K562 (cell line): ENCODE results near the gene CYSRT1. TPM values are rescaled to one million over a fixed set of nuclear protein-coding genes. Genes with fewer than 3 reads are reported as not detected.

Source experiments
- AFF1 ChIP-seq, 2 experiments: fragments of 450-650 bp; IDR thresholded peaks; 2 replicates each; pipeline ENCODE4 v1.6.1; 2018; ENCODE audit warnings: mild to moderate bottlenecking in 2 of 2, low read depth in 1 of 2; ENCODE audit not compliant: partially characterized antibody in 2 of 2
- CTCFL ChIP-seq: IDR thresholded peaks from 2 replicates; pipeline ENCODE4 v1.6.1; 2011; ENCODE audit warnings: borderline replicate concordance, low read depth, mild to moderate bottlenecking, moderate library complexity, low read length; ENCODE audit not compliant: insufficient read depth, poor library complexity, severe bottlenecking
- ETS1 ChIP-seq: conservative IDR thresholded peaks from 2 replicates; pipeline ENCODE4 v1.6.1; 2011; ENCODE audit warnings: low read depth, mild to moderate bottlenecking, low read length; ENCODE audit not compliant: control insufficient read depth
- HSF4 ChIP-seq: fragments of 250-450 bp; sonication (Bioruptor Pico); IDR thresholded peaks from 2 replicates; pipeline ENCODE4 v2.1.2; 2022; ENCODE audit warnings: mild to moderate bottlenecking, moderate library complexity, borderline replicate concordance
- MAFG ChIP-seq: fragments of 450-650 bp; conservative IDR thresholded peaks from 2 replicates; pipeline ENCODE4 v1.6.1; 2016; ENCODE audit warnings: missing genetic modification characterization, missing compliant biosample characterization
- MECOM ChIP-seq: fragments of 250-450 bp; sonication (Bioruptor Pico); IDR thresholded peaks from 2 replicates; pipeline ENCODE4 v1.8.0; 2022; ENCODE audit warnings: inconsistent platforms
- NFIC ChIP-seq: fragments of 450-650 bp; IDR thresholded peaks from 2 replicates; pipeline ENCODE4 v1.6.1; 2017; ENCODE audit warnings: mild to moderate bottlenecking, inconsistent platforms
- NUFIP1 ChIP-seq: fragments of 450-650 bp; IDR thresholded peaks from 2 replicates; pipeline ENCODE4 v1.6.1; 2018; ENCODE audit not compliant: partially characterized antibody
- PTBP1 ChIP-seq: fragments of 200-400 bp; formaldehyde crosslinking; IDR thresholded peaks from 2 replicates; pipeline ENCODE4 v1.6.1; 2017; ENCODE audit warnings: low read depth, low read length
- RFX7 ChIP-seq: fragments of 250-450 bp; sonication (Bioruptor Pico); IDR thresholded peaks from 2 replicates; pipeline ENCODE4 v1.5.1; 2021; ENCODE audit warnings: mild to moderate bottlenecking
- SNRNP70 ChIP-seq: fragments of 200-400 bp; formaldehyde crosslinking; optimal IDR thresholded peaks from 2 replicates; pipeline ENCODE3; 2017; ENCODE audit warnings: low read depth, low read length
- TGIF2 ChIP-seq: sonication (generic); formaldehyde crosslinking; IDR thresholded peaks from 2 replicates; pipeline ENCODE4 v1.8.1; 2022; ENCODE audit warnings: mild to moderate bottlenecking, missing genetic modification reagents, moderate library complexity
- THRAP3 ChIP-seq: fragments of 450-650 bp; IDR thresholded peaks from 2 replicates; pipeline ENCODE4 v1.6.1; 2016; ENCODE audit warnings: mild to moderate bottlenecking, inconsistent platforms, borderline replicate concordance
- ZBTB17 ChIP-seq: fragments of 450-650 bp; formaldehyde crosslinking; IDR thresholded peaks from 2 replicates; pipeline ENCODE4 v1.4.0; 2020; ENCODE audit warnings: mild to moderate bottlenecking
- ZFP30 ChIP-seq: fragments of 250-450 bp; sonication (Bioruptor Pico); IDR thresholded peaks from 2 replicates; pipeline ENCODE4 v1.8.0; 2022; ENCODE audit warnings: moderate library complexity, mild to moderate bottlenecking, inconsistent platforms, borderline replicate concordance
- ZNF277 ChIP-seq: fragments of 250-450 bp; sonication (Bioruptor Pico); IDR thresholded peaks from 2 replicates; pipeline ENCODE4 v1.8.0; 2022; ENCODE audit warnings: inconsistent platforms, mild to moderate bottlenecking, moderate library complexity, borderline replicate concordance
- ZNF551 ChIP-seq: fragments of 250-450 bp; sonication (Bioruptor Pico); IDR thresholded peaks from 2 replicates; pipeline ENCODE4 v1.5.0; 2021; ENCODE audit warnings: mild to moderate bottlenecking, moderate library complexity
- ZNF561 ChIP-seq: fragments of 450-650 bp; formaldehyde crosslinking; conservative IDR thresholded peaks from 2 replicates; pipeline ENCODE4 v1.4.0; 2020; ENCODE audit warnings: mild to moderate bottlenecking, moderate library complexity
- polyA plus RNA-seq, 8 experiments: library from polyadenylated mRNA; depleted of rRNA in 4 of 8; stranded (reverse) in 5 of 8; unstranded in 3 of 8; fragments of >200 nt; fragmentation: Nextera tagmentation in 2 of 8; fragmentation: Illumina TruSeq in 1 of 8; extraction: Ambion mirVana in 2 of 8; extraction: Trizol in 1 of 8; gene quantifications; 2 replicates each; pipeline versions ENCODE4 v1.2.1 to v1.2.3, GENCODE V29; 2011 to 2014; ENCODE audit warnings: inconsistent platforms in 1 of 8, missing spikeins in 1 of 8
- total RNA-seq, 7 experiments: library from RNA; depleted of rRNA in 6 of 7; stranded (reverse); fragments of >200 nt in 6 of 7; fragmentation: Illumina TruSeq in 2 of 7; extraction: Trizol in 2 of 7; gene quantifications; 2 replicates each; pipeline versions ENCODE4 v1.2.1 to v1.2.3, GENCODE V29; 2011 to 2021; ENCODE audit warnings: low replicate concordance in 1 of 7

Gene CYSRT1
- total and polyA plus RNA-seq, 9 of the 15 experiments (the other 6 are each of a cell fraction or from before 2014, with no cell fraction given), result 0.04 to 1.4 (median 0.42) TPM; not detected in 3

- TF ChIP-seq NFIC (no peak), NUFIP1 (no peak), ETS1 (no peak), ZNF277 (CRISPR knock-in tag) (no peak), ZNF551 (CRISPR knock-in tag) (0 out of 2 replicates have a peak, but pooled peaks have one; percentile 63), CTCFL (no peak), MECOM (CRISPR knock-in tag) (no peak), SNRNP70 (no peak), RFX7 (CRISPR knock-in tag) (no peak), AFF1 (IDR thresholded peaks at IDR 0.05; ENCODE audit: low read depth in 1 of 2, partially characterized antibody in 2 of 2) (no peak), ZFP30 (no peak), MAFG (tag) (no peak), THRAP3 (peak; percentile 16; the same call in 1 of the 2 replicates), HSF4 (CRISPR knock-in tag) (no peak), ZBTB17 (peak; percentile 56; the same call in 1 of the 2 replicates), PTBP1 (no peak), ZNF561 (CRISPR knock-in tag) (0 out of 2 replicates have a peak, but pooled peaks have one; percentile 10), TGIF2 (no peak; the same call in 1 of the 2 replicates)
Observed at GRCh38 chr9:137243626-137244485, 18.9 kb downstream of the CYSRT1 start (continued).
